Fibroblast of skin of scalp (primary cell): ENCODE data around the gene IFT43. TPM values are rescaled to one million over a fixed set of nuclear protein-coding genes. Genes with fewer than 3 reads are reported as not detected.

Experiments used
- DNase-seq: peaks from one replicate; pipeline ENCODE4 v3.0.0-alpha.2; 2013
- polyA plus RNA-seq, 2 experiments: library from polyadenylated mRNA; unstranded; fragments of 120-200 nt; gene quantifications; one replicate each; pipeline ENCODE4 v1.2.1, GENCODE V29; 2013; ENCODE audit not compliant: insufficient read length in 2 of 2

Gene IFT43
- polyA plus RNA-seq (2013, experiment 1 of 2; ENCODE audit: insufficient read length): 37.5 TPM
- 34.4 TPM for polyA plus RNA-seq (2013, experiment 2 of 2; ENCODE audit: insufficient read length)

GRCh38 chr14:75985618-75986438, at the start of gene IFT43:
Gene IFT43 (plus strand): TSS chr14:75985763. CDS start chr14:75985787, 24 bp downstream.
- DNase-seq: peak; percentile 82

- DNase-seq: no peak
Observed at GRCh38 chr14:75939200-75939599, 46.4 kb upstream of the IFT43 start.

GRCh38 chr14:75941030-75941429, 44.5 kb upstream of the IFT43 start:
- DNase-seq: peak; percentile 37

GRCh38 chr14:75944607-75945241, 40.8 kb upstream of the IFT43 start:
- no peak for DNase-seq

GRCh38 chr14:75946785-75947184, 38.8 kb upstream of the IFT43 start:
- DNase-seq: no peak

- no peak for DNase-seq
Observed at GRCh38 chr14:75952489-75952888, 33.1 kb upstream of the IFT43 start.

GRCh38 chr14:75959031-75959430, 26.5 kb upstream of the IFT43 start:
- no peak for DNase-seq

GRCh38 chr14:75960231-75960630, 25.3 kb upstream of the IFT43 start:
- no peak for DNase-seq

GRCh38 chr14:75961662-75962061, 23.9 kb upstream of the IFT43 start:
- DNase-seq: no peak

- no peak for DNase-seq
Observed at GRCh38 chr14:75967866-75968265, 17.7 kb upstream of the IFT43 start.

GRCh38 chr14:75968456-75968855, 17.1 kb upstream of the IFT43 start:
- DNase-seq: peak; percentile 91

- DNase-seq: no peak
Observed at GRCh38 chr14:75969126-75969525, 16.4 kb upstream of the IFT43 start.

GRCh38 chr14:75969891-75970290, 15.7 kb upstream of the IFT43 start:
- peak; percentile 47 for DNase-seq

GRCh38 chr14:75970989-75971388, 14.6 kb upstream of the IFT43 start:
- DNase-seq: no peak

GRCh38 chr14:75971509-75971908, 14.1 kb upstream of the IFT43 start:
- DNase-seq: no peak

- DNase-seq: no peak
Observed at GRCh38 chr14:75972801-75973421, 12.7 kb upstream of the IFT43 start.

- peak; percentile 26 for DNase-seq
Observed at GRCh38 chr14:75976826-75977581, 8.6 kb upstream of the IFT43 start.

- no peak for DNase-seq
Observed at GRCh38 chr14:75977582-75977943, 8.0 kb upstream of the IFT43 start.

GRCh38 chr14:75978249-75978731, 7.3 kb upstream of the IFT43 start:
- DNase-seq: no peak

- DNase-seq: peak; percentile 53
Observed at GRCh38 chr14:75979071-75979571, 6.4 kb upstream of the IFT43 start.

GRCh38 chr14:75979648-75980565, 5.7 kb upstream of the IFT43 start:
- no peak for DNase-seq
